CD14-positive monocyte (primary cell): Measurements from ENCODE around the gene KL. TPM values are rescaled to one million over a fixed set of nuclear protein-coding genes. Genes with fewer than 3 reads are reported as not detected.

Source experiments
- DNase-seq, 3 donors: peaks; one replicate each; pipeline ENCODE4 v3.0.0-alpha.2; 2011 to 2022
- H2AFZ ChIP-seq: 2 replicates; pipeline ENCODE4 v1.6.0; 2012; ENCODE audit warnings: mild to moderate bottlenecking, low read depth, low read length, inconsistent platforms; ENCODE audit not compliant: insufficient read depth, poor library complexity, severe bottlenecking
- H3K27ac ChIP-seq, 2 donors: 1 replicate in 1 of 2; 2 replicates in 1 of 2; pipeline ENCODE4 v1.5.1; 2012 to 2013; ENCODE audit warnings: low read length in 2 of 2, control low read depth in 1 of 2, inconsistent platforms in 1 of 2, low read depth in 1 of 2, mild to moderate bottlenecking in 1 of 2
- H3K27me3 ChIP-seq, 2 donors: one replicate each; pipeline versions ENCODE4 v1.6.0 to v1.6.1; 2011 to 2013; ENCODE audit warnings: low read length in 2 of 2; ENCODE audit not compliant: control insufficient read depth in 2 of 2, insufficient read depth in 2 of 2
- H3K36me3 ChIP-seq, 2 donors: replicated peaks in 1 of 2; 1 replicate in 1 of 2; 2 replicates in 1 of 2; pipeline versions ENCODE4 v1.5.1 to v1.6.1; 2012 to 2013; ENCODE audit warnings: low read length in 2 of 2, control low read depth in 1 of 2, inconsistent platforms in 1 of 2, mild to moderate bottlenecking in 1 of 2; ENCODE audit not compliant: insufficient read depth in 2 of 2, control insufficient read depth in 1 of 2
- H3K4me1 ChIP-seq, 2 donors: 1 replicate in 1 of 2; 2 replicates in 1 of 2; pipeline versions ENCODE4 v1.5.1 to v1.6.1; 2012 to 2013; ENCODE audit warnings: low read length in 2 of 2, control low read depth in 1 of 2, inconsistent platforms in 1 of 2, mild to moderate bottlenecking in 1 of 2, moderate library complexity in 1 of 2; ENCODE audit not compliant: insufficient read depth in 2 of 2, control insufficient read depth in 1 of 2
- H3K4me2 ChIP-seq: replicated peaks from 2 replicates; pipeline ENCODE3; 2012; ENCODE audit warnings: low read length, moderate library complexity, mild to moderate bottlenecking; ENCODE audit not compliant: poor library complexity, severe bottlenecking; ENCODE audit errors: extremely low read depth
- H3K4me3 ChIP-seq, 3 experiments: fragments of 200-600 bp in 1 of 3; sonication (generic) in 1 of 3; replicated peaks in 1 of 3; 1 replicate in 2 of 3; 2 replicates in 1 of 3; pipeline ENCODE4 v1.5.1; 2011 to 2013; ENCODE audit warnings: low read length in 3 of 3, mild to moderate bottlenecking in 3 of 3, control low read depth in 2 of 3, low read depth in 2 of 3, inconsistent platforms in 1 of 3, moderate library complexity in 1 of 3
- H3K79me2 ChIP-seq: 2 replicates; pipeline ENCODE4 v1.6.0; 2012; ENCODE audit warnings: mild to moderate bottlenecking, control low read depth, inconsistent platforms, low read length, moderate library complexity; ENCODE audit not compliant: insufficient read depth
- H3K9ac ChIP-seq: 2 replicates; pipeline ENCODE4 v1.6.0; 2017; ENCODE audit warnings: low read length, mild to moderate bottlenecking; ENCODE audit not compliant: insufficient read depth, poor library complexity, severe bottlenecking
- H3K9me3 ChIP-seq, 2 donors: replicated peaks in 1 of 2; 1 replicate in 1 of 2; 2 replicates in 1 of 2; pipeline versions ENCODE4 v1.5.1 to v1.6.1; 2012 to 2013; ENCODE audit warnings: low read length in 2 of 2, control low read depth in 1 of 2; ENCODE audit not compliant: control insufficient read depth in 1 of 2, insufficient read depth in 1 of 2
- H4K20me1 ChIP-seq: 2 replicates; pipeline ENCODE4 v1.6.0; 2012; ENCODE audit warnings: mild to moderate bottlenecking, low read length, control low read depth, moderate library complexity; ENCODE audit not compliant: insufficient read depth
- H3K27ac Mint-ChIP-seq, 7 donors: one replicate each; pipeline ENCODE4 v1.8.0; 2020; ENCODE audit warnings: mild to moderate bottlenecking in 7 of 7, mixed read lengths in 7 of 7, moderate library complexity in 6 of 7, inconsistent platforms in 2 of 7
- H3K27me3 Mint-ChIP-seq, 3 donors: one replicate each; pipeline ENCODE4 v1.8.0; 2021 to 2022; ENCODE audit warnings: low read depth in 3 of 3, mild to moderate bottlenecking in 3 of 3, mixed read lengths in 3 of 3, moderate library complexity in 3 of 3, inconsistent platforms in 1 of 3
- H3K36me3 Mint-ChIP-seq, 2 donors: one replicate each; pipeline ENCODE4 v1.8.0; 2020; ENCODE audit warnings: mixed read lengths in 2 of 2, inconsistent platforms in 1 of 2, mild to moderate bottlenecking in 1 of 2
- H3K4me1 Mint-ChIP-seq: one replicate; pipeline ENCODE4 v1.8.0; 2020; ENCODE audit warnings: mild to moderate bottlenecking, mixed read lengths
- H3K4me3 Mint-ChIP-seq, 2 donors: one replicate each; pipeline ENCODE4 v1.8.0; 2020; ENCODE audit warnings: mild to moderate bottlenecking in 2 of 2, mixed read lengths in 2 of 2, moderate library complexity in 1 of 2
- H3K9me3 Mint-ChIP-seq, 7 donors: one replicate each; pipeline ENCODE4 v1.8.0; 2020 to 2022; ENCODE audit warnings: mixed read lengths in 7 of 7, mild to moderate bottlenecking in 6 of 7, moderate library complexity in 6 of 7, inconsistent platforms in 2 of 7
- CTCF ChIP-seq: fragments of 200-600 bp; IDR thresholded peaks from one replicate; pipeline ENCODE4 v1.8.0; 2022; ENCODE audit warnings: antibody characterized with exemption, mild to moderate bottlenecking
- WGBS: methylation state at CpG from one replicate; pipeline ENCODE4 v1.1.5; 2013; ENCODE audit warnings: missing lambda C conversion rate; ENCODE audit not compliant: insufficient coverage; 5-methylcytosine and 5-hydroxymethylcytosine counted together
- intact Hi-C, 2 donors: fragments of 100-400 bp; cut with micrococcal nuclease; formaldehyde crosslinking; loops; one replicate each; pipeline versions ENCODE4 v1.15.0 to v1.15.1; 2023
- polyA plus RNA-seq, 3 donors: library from polyadenylated mRNA; depleted of rRNA in 1 of 3; unstranded in 2 of 3; stranded (reverse) in 1 of 3; fragments of 300-500 nt in 2 of 3; fragments of >200 nt in 1 of 3; fragmentation: Illumina TruSeq in 2 of 3; gene quantifications; 1 replicate in 2 of 3; 2 replicates in 1 of 3; pipeline ENCODE4 v1.2.3, GENCODE V29; 2012 to 2021

The KL gene
- polyA plus RNA-seq, 3 donors: 0.24 to 1.4 (median 0.75) TPM

GRCh38 chr13:33037673-33038072 is 21.4 kb downstream of the KL start:
- Mint-ChIP-seq H3K4me1 (peaks cover 39% of the 10 kb centered on the region), H3K4me3 (no peak overlapping the region), H3K36me3 (no peaks in the 10 kb centered on the region), H3K27me3 (peaks cover 0 to 3% (median under 1%) of the 10 kb centered on the region in 3 donors), H3K9me3 (peaks cover 0 to 3% (median 0%) of the 10 kb centered on the region in 7 donors), H3K27ac (no peak overlapping the region)
- Histone ChIP-seq H4K20me1 (no peaks in the 10 kb centered on the region), H2AFZ (no peak overlapping the region), H3K4me1 (peaks cover 30 to 43% of the 10 kb centered on the region in 2 donors), H3K4me3 (no peak overlapping the region), H3K79me2 (no peaks in the 10 kb centered on the region), H3K27me3 (no peaks in the 10 kb centered on the region), H3K4me2 (no peak overlapping the region), H3K36me3 (no peaks in the 10 kb centered on the region), H3K9ac (no peak overlapping the region), H3K9me3 (no peaks in the 10 kb centered on the region), H3K27ac (no peak overlapping the region)
- 100% methylated on average over 1 of the region's 1 CpG for WGBS
- intact Hi-C loops: no loop called here
- no peak for TF ChIP-seq CTCF
- no peak for DNase-seq

- no peak overlapping the region for H3K27ac ChIP-seq
- no peaks in the 10 kb centered on the region for H3K27me3 ChIP-seq
- Mint-ChIP-seq H3K4me3 (no peak overlapping the region), H3K27me3 (peaks cover 0 to 3% (median 2%) of the 10 kb centered on the region in 3 donors), H3K9me3 (peaks cover 0 to 3% (median 0%) of the 10 kb centered on the region in 7 donors), H3K27ac (no peak overlapping the region), H3K36me3 (no peaks in the 10 kb centered on the region), H3K4me1 (peaks cover 19% of the 10 kb centered on the region)
- no peaks in the 10 kb centered on the region for H3K9me3 ChIP-seq
- H4K20me1 ChIP-seq: no peaks in the 10 kb centered on the region
- no peaks in the 10 kb centered on the region for H3K36me3 ChIP-seq
- H3K9ac ChIP-seq: no peak overlapping the region
- H2AFZ ChIP-seq: peak overlapping the region; percentile 43
- no peak for DNase-seq
- no peak for TF ChIP-seq CTCF
- no peak overlapping the region for H3K4me3 ChIP-seq
- no peaks in the 10 kb centered on the region for H3K79me2 ChIP-seq
- intact Hi-C loops: no loop called here
- H3K4me2 ChIP-seq: no peak overlapping the region
- no CpG with 5 or more reads among the region's 2 CpGs for WGBS
- peaks cover 11 to 20% of the 10 kb centered on the region in 2 donors for H3K4me1 ChIP-seq
Measured at GRCh38 chr13:33040090-33040489, 23.9 kb downstream of the KL start.
